BE2C (cell line): ENCODE measurements around the gene ALG12.

Experiments used
- DNase-seq: peaks from one replicate; pipeline ENCODE4 v3.0.0-alpha.2; 2020
- H3K27me3 ChIP-seq: fragments of 250-450 bp; sonication (Bioruptor Pico); 2 replicates; pipeline ENCODE4 v1.5.1; 2020; ENCODE audit warnings: mild to moderate bottlenecking
- H3K36me3 ChIP-seq: fragments of 250-450 bp; sonication (Bioruptor Pico); 2 replicates; pipeline ENCODE4 v1.5.1; 2020; ENCODE audit warnings: mild to moderate bottlenecking
- H3K4me1 ChIP-seq: fragments of 250-450 bp; sonication (Bioruptor Pico); 2 replicates; pipeline ENCODE4 v1.5.1; 2020
- H3K4me3 ChIP-seq: 2 replicates; pipeline ENCODE4 v1.5.1; 2011; ENCODE audit warnings: low read depth, low read length
- H3K9me3 ChIP-seq: fragments of 250-450 bp; sonication (Bioruptor Pico); 2 replicates; pipeline ENCODE4 v1.5.1; 2020
- TF ChIP-seq, protein P1 (sequence below): IDR thresholded peaks from 2 replicates; pipeline ENCODE4 v1.5.1; 2012; ENCODE audit warnings: mild to moderate bottlenecking, low read depth, low read length

ALG12 gene

DNA sequence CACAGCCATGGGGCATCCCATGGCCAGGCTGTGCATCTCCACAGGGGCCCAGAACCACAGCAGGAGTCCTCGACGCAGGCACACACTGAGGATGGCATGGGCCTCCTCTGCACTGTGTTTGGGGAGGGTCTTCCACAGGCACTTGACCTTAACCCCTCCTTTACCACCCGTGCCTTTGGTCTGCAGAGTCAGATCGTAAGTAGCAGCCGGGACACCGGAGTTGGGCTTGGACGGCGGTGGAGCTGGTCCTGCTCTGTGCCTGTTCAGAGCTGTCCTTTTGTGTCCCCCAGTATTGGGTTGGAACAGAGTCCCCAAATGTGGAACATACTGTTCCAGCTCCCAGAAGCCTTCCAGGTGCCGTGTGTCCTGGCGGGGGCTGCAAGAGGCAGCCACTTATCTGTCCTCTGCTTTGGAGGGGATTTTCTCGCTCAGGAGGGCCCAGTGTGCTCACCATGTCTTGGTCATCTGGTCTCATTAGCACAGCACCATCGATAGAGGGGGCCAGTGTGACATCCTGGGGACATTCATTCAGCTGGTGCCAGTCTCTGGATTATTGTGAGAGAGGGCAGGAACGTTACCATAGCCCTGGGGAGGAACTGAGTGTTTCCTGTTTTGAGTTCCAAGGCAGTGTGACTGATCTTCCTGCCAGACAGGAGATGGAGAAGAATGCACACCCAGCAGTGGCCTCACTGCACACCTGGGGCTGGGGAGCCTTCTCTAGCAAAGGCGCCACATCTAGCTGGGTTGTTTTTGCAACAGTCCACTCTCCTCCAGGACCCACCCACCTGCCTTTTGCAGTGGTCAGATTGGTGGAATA is 12.6 kb upstream of the ALG12 start:
- Histone ChIP-seq H3K4me1 (peaks cover 12% of the 10 kb centered on the region; the same call in 1 of the 2 replicates), H3K27me3 (peaks cover 2% of the 10 kb centered on the region; the same call in 1 of the 2 replicates), H3K4me3 (no peak overlapping the region), H3K9me3 (no peaks in the 10 kb centered on the region), H3K36me3 (no peaks in the 10 kb centered on the region)
- DNase-seq = peak; percentile 81
- TF ChIP-seq, protein P1, sequence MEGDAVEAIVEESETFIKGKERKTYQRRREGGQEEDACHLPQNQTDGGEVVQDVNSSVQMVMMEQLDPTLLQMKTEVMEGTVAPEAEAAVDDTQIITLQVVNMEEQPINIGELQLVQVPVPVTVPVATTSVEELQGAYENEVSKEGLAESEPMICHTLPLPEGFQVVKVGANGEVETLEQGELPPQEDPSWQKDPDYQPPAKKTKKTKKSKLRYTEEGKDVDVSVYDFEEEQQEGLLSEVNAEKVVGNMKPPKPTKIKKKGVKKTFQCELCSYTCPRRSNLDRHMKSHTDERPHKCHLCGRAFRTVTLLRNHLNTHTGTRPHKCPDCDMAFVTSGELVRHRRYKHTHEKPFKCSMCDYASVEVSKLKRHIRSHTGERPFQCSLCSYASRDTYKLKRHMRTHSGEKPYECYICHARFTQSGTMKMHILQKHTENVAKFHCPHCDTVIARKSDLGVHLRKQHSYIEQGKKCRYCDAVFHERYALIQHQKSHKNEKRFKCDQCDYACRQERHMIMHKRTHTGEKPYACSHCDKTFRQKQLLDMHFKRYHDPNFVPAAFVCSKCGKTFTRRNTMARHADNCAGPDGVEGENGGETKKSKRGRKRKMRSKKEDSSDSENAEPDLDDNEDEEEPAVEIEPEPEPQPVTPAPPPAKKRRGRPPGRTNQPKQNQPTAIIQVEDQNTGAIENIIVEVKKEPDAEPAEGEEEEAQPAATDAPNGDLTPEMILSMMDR = peak; percentile 89

DNA sequence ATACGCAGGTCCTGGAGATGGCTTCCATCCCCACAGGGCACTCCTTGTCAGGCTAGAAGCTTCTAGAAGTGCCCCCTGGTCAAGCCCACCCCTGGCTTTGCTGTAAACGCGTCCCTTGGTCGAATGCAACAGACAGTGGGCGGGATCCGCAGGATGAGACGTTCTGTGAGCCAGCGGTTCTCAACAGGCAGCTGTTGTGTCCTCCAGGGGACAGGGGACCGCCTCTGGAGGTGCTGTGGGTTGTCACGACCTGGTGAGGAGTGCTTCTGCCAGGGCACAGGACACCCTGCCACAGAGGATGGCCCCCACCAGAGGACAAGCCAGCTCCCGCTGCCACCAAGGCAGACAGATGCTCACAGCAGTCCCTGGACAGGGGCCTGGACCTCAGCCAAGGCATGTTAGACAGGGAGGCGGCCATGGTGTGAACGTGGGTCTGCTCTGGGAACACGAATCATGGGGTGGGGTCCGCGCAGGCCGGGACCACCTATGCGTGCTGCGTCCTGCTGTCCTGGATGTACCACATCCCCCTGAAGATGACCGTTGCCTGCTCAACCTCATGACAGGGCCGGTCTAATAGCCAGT is 11.8 kb upstream of the ALG12 start:
- Histone ChIP-seq H3K36me3 (no peaks in the 10 kb centered on the region), H3K4me3 (no peak overlapping the region), H3K27me3 (peaks cover 2% of the 10 kb centered on the region; the same call in 1 of the 2 replicates), H3K4me1 (peaks cover 12% of the 10 kb centered on the region; the same call in 1 of the 2 replicates), H3K9me3 (no peaks in the 10 kb centered on the region)
- TF ChIP-seq, protein P1 = no peak
- no peak for DNase-seq

DNA sequence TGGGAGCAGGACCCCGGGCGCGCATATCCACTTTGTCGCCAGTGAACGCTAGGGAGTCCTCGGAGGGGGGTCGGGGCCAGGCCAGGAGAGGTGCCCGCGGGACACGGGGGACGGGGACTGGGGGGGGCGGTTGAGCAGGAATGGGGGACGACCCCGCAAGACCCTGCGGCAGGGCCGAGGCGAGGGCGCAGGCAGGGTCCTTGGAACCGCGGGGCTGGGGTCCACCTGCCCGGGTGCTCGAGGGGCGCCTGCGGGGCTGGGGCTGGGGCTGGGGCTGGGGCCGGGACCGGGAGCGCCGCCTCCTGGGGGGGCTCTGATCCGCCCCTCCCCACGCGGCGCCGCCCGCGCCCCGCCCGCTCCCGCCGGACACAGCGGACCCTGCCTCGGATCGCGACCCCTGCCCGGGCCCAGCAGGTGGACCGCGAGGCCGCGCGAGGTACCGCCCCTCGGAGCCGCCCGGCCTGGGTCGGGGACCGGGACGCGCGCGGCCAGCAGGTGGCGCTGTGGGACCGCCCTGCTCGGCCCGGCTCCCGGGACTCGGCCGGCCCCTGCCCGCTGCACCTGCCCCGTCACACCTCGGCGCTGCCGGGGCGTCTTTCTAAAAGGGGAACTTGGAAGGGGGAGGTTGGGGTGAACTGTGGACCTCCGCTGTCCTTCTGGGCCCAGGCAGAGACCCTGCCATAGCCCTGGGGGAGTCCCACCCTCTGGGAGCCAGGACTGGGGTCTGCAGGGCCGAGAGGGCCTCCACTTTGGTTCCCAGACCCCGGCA is 11.2 kb upstream of the ALG12 start:
- no peaks in the 10 kb centered on the region for H3K9me3 ChIP-seq
- H3K4me3 ChIP-seq = no peak overlapping the region
- peaks cover 2% of the 10 kb centered on the region; the same call in 1 of the 2 replicates for H3K27me3 ChIP-seq
- H3K4me1 ChIP-seq = peaks cover 12% of the 10 kb centered on the region; the same call in 1 of the 2 replicates
- no peaks in the 10 kb centered on the region for H3K36me3 ChIP-seq
- TF ChIP-seq, protein P1 = peak; percentile 37
- peak; percentile 76 for DNase-seq

DNA sequence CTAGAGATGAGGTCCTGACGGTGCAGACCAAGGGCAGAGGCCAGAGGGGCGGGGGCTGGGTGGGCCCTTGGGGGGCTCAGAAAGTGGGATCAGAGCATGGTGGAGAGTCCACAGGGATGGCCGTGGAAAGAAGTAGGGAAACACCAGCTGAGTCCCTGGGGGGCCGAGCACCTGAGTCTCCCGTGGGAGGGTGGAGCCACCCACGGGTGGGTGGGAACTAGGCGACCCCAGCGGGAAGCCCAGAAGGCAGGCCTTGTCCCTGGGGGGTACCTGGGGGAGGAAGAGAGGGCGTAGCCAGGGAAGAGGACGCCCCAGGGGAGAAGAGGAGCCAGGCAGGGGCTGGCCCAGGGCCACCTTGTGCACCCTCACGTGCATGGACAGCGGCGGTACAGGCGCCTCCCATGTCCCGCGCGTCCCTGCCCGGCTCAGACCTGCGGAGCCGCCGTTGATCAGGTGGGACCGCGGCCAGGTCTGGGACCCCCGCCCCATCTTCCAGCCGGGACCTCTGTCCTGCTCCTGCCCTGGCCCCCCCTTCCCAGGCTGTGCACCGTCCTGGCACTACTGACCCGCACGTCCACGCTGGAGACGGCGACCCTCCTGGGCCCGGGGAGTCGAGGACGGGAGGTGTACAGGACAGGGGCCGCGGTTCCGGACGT is 10.4 kb upstream of the ALG12 start:
- Histone ChIP-seq H3K36me3 (no peaks in the 10 kb centered on the region), H3K4me3 (no peak overlapping the region), H3K27me3 (peaks cover 2% of the 10 kb centered on the region; the same call in 1 of the 2 replicates), H3K9me3 (no peaks in the 10 kb centered on the region), H3K4me1 (peaks cover 5% of the 10 kb centered on the region; the same call in 1 of the 2 replicates)
- TF ChIP-seq, protein P1 = no peak
- no peak for DNase-seq

DNA sequence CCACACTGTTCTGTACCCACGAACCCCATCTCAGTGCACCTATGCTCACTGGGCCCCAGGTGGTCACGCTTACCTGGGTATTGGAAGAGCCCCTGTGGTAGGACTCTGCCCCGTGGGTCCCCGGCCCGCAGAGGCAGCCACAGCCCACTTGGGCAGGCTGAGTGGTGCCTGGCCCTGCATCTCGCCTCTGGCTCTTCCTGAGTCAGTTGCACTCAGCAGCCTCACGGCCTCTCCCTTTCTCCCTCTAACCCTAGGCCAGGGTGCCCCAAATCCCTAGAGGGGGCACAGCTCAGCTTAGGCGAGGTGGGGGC is 9.9 kb upstream of the ALG12 start:
- TF ChIP-seq, protein P1 = no peak
- H3K9me3 ChIP-seq = no peaks in the 10 kb centered on the region
- no peak overlapping the region for H3K4me3 ChIP-seq
- H3K4me1 ChIP-seq = no peaks in the 10 kb centered on the region
- H3K36me3 ChIP-seq = no peaks in the 10 kb centered on the region
- no peak for DNase-seq
- peaks cover 2% of the 10 kb centered on the region; the same call in 1 of the 2 replicates for H3K27me3 ChIP-seq
